Breast epithelium (tissue), 3 donors: ENCODE results near the gene HAND2.

Experiments used
- CTCF ChIP-seq, 3 donors: fragments of 450-650 bp; IDR thresholded peaks; one replicate each; pipeline ENCODE4 v1.5.1; 2016 to 2017; ENCODE audit warnings: antibody characterized with exemption in 3 of 3, mild to moderate bottlenecking in 3 of 3, moderate library complexity in 3 of 3
- POLR2A ChIP-seq: fragments of 450-650 bp; IDR thresholded peaks from one replicate; pipeline ENCODE4 v1.6.1; 2016; ENCODE audit warnings: antibody characterized with exemption, mild to moderate bottlenecking, moderate library complexity
- POLR2AphosphoS5 ChIP-seq, 3 donors: sonication (generic); formaldehyde crosslinking; IDR thresholded peaks; one replicate each; pipeline ENCODE4 v1.6.1; 2017; ENCODE audit warnings: antibody characterized with exemption in 3 of 3

- TF ChIP-seq CTCF (IDR thresholded peaks at IDR 0.05) (no peak), POLR2A (no peak), POLR2AphosphoS5 (IDR thresholded peaks at IDR 0.05) (no peak)
Measured at GRCh38 chr4:173493041-173493440, 37.0 kb downstream of the HAND2 start.
